ENCODE measurements around the gene CEACAM1. TPM values are rescaled to one million over a fixed set of nuclear protein-coding genes. Genes with fewer than 3 reads are reported as not detected.

The CEACAM1 gene
- polyA plus RNA-seq, 1 donor (not counting 4 experiments of a cell fraction or from before 2014, with no cell fraction given) = 2.2 TPM

DNA sequence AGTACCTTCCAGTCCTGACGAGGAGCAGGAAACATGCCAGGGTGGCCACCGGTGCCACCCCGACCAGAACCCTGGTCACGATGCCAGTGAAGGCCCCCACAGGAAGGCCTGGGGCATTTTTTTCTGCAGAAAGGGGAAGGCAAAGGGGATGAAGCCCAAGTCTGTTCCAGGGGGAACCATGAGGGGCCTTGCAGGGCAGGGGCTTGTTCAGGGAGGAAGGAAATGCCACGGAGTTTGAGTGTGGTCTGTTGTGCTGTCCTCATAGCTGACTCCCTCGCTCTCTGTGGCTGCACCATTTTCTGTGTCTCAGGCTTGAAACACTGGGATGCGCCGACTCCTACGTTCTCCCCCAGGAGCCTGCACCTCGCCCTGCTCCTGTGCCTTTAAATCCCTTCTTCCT lies 27.5 kb upstream of the CEACAM1 start:
- Histone ChIP-seq H3K36me3 (ENCODE audit: control insufficient read depth in 2 of 2, extremely low read depth in 1 of 2, insufficient read depth in 2 of 2, low read length in 2 of 2) (no peaks in the 10 kb centered on the region), H3K27me3 (ENCODE audit: control insufficient read depth, extremely low read depth, insufficient read depth, low read length) (peaks cover 21% of the 10 kb centered on the region), H4K20me1 (ENCODE audit: control insufficient read depth, extremely low read depth, insufficient read depth, low read length) (no peaks in the 10 kb centered on the region), H3K4me3 (ENCODE audit: control insufficient read depth in 2 of 3, extremely low read depth in 1 of 3, insufficient read depth in 2 of 3, low read depth in 1 of 3, low read length in 3 of 3) (no peak overlapping the region), H3K4me2 (ENCODE audit: control insufficient read depth, extremely low read depth, insufficient read depth, low read depth, low read length) (no peak overlapping the region), H3K9me1 (ENCODE audit: control insufficient read depth, extremely low read depth, insufficient read depth, low read length) (no peaks in the 10 kb centered on the region), H3K9me3 (ENCODE audit: control insufficient read depth, low read depth, low read length) (no peaks in the 10 kb centered on the region), H3K9ac (ENCODE audit: control insufficient read depth, extremely low read depth, insufficient read depth, low read length) (no peak overlapping the region), H3K27ac (ENCODE audit: control insufficient read depth, insufficient read depth, low read length) (no peak overlapping the region), H3K4me1 (ENCODE audit: control insufficient read depth, extremely low read depth, insufficient read depth, low read length) (peaks cover 10% of the 10 kb centered on the region), H2AFZ (ENCODE audit: control insufficient read depth, low read length) (no peak overlapping the region), H3K79me2 (ENCODE audit: control insufficient read depth, insufficient read depth, low read length) (no peaks in the 10 kb centered on the region)
- FAIRE-seq (no peak), DNase-seq (ENCODE audit: low read depth, low spot score) (no peak)
- dilution Hi-C loops (cut with MboI; ENCODE audit: extremely low pct_ligation_motif_present, low sequenced_read_pairs) = no loop called here
- TF ChIP-seq CTCF (optimal IDR thresholded peaks at IDR 0.05 in 1 of 3, IDR thresholded peaks at IDR 0.05 in 1 of 3, conservative IDR thresholded peaks at IDR 0.05 in 1 of 3; ENCODE audit: extremely low read depth in 1 of 3, insufficient read depth in 2 of 3, low read length in 3 of 3) (no peak), EZH2 (IDR thresholded peaks at IDR 0.05; ENCODE audit: low read length) (no peak)

DNA sequence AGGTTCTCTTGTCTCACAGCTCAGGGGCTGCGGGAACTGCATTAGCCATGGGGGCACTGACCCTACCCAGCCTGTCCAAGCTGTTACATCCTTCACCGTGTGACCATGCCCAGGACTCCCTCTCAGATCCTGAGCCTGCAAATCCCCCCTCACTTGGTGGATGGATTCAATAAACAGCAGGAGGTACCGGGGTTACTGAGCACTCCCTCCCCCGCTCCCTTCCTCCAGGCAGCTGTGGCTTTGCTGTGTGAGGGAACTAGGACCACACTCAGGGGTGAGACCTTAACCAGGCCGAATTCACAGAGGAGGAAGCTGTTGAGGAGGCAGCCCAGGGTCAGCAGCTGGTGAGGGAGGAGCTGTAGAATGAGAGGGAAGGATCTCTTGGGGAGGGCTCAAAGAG lies 27.0 kb upstream of the CEACAM1 start:
- Histone ChIP-seq H3K9ac (ENCODE audit: control insufficient read depth, extremely low read depth, insufficient read depth, low read length) (no peak overlapping the region), H3K4me2 (ENCODE audit: control insufficient read depth, extremely low read depth, insufficient read depth, low read depth, low read length) (no peak overlapping the region), H3K36me3 (ENCODE audit: control insufficient read depth in 2 of 2, extremely low read depth in 1 of 2, insufficient read depth in 2 of 2, low read length in 2 of 2) (no peaks in the 10 kb centered on the region), H3K27ac (ENCODE audit: control insufficient read depth, insufficient read depth, low read length) (no peak overlapping the region), H2AFZ (ENCODE audit: control insufficient read depth, low read length) (no peak overlapping the region), H3K27me3 (ENCODE audit: control insufficient read depth, extremely low read depth, insufficient read depth, low read length) (peaks cover 23% of the 10 kb centered on the region), H3K4me3 (ENCODE audit: control insufficient read depth in 2 of 3, extremely low read depth in 1 of 3, insufficient read depth in 2 of 3, low read depth in 1 of 3, low read length in 3 of 3) (no peak overlapping the region), H3K4me1 (ENCODE audit: control insufficient read depth, extremely low read depth, insufficient read depth, low read length) (peaks cover 10% of the 10 kb centered on the region), H4K20me1 (ENCODE audit: control insufficient read depth, extremely low read depth, insufficient read depth, low read length) (no peaks in the 10 kb centered on the region), H3K79me2 (ENCODE audit: control insufficient read depth, insufficient read depth, low read length) (no peaks in the 10 kb centered on the region), H3K9me3 (ENCODE audit: control insufficient read depth, low read depth, low read length) (peaks cover under 1% of the 10 kb centered on the region), H3K9me1 (ENCODE audit: control insufficient read depth, extremely low read depth, insufficient read depth, low read length) (no peaks in the 10 kb centered on the region)
- dilution Hi-C loops (cut with MboI; ENCODE audit: extremely low pct_ligation_motif_present, low sequenced_read_pairs) = no loop called here
- TF ChIP-seq EZH2 (IDR thresholded peaks at IDR 0.05; ENCODE audit: low read length) = no peak
- TF ChIP-seq CTCF (optimal IDR thresholded peaks at IDR 0.05 in 1 of 3, IDR thresholded peaks at IDR 0.05 in 1 of 3, conservative IDR thresholded peaks at IDR 0.05 in 1 of 3; ENCODE audit: extremely low read depth in 1 of 3, insufficient read depth in 2 of 3, low read length in 3 of 3) = no peak
- FAIRE-seq (no peak), DNase-seq (ENCODE audit: low read depth, low spot score) (no peak)
